ENCODE results near the gene SLC49A3. TPM values are rescaled to one million over a fixed set of nuclear protein-coding genes. Genes with fewer than 3 reads are reported as not detected.

SLC49A3 gene
- total RNA-seq, 1 experiment from 2014 or later = 5.5 TPM

DNA sequence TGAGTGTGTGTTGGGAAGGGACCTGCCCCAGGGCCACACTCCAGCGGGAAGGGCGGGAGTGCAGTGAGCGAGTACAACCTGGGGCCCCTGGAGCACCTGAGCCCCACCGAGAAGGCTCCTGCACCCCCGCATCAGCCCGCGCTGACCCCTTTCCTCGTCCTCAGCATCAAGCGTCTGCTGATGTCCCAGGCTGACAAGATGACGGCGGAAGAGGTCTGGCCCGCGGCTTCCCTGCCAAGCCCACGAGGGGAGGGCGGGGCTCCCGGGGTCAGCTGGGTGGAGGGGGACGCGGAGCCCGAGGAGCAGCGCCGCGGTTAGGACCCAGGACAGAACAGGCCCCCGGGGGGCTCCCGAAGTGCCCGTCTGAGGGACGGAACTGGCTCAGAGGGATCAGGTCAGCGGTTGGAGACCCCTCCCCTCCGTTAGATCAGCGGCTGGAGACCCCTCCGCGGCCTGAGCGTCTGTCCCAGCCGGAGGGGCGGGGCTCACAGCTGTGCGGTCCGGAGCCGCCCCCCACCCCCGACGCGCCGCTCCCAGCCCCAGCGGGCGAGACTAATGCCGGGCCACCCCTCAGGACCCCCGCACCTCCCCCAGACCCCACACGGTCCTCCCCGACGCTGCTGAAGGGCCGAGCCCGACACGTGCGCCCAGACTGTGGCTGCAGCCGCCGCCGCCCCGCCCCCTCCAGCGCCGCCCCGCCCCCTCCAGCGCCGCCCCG is 7.9 kb downstream of the SLC49A3 start:
- H4K20me1 ChIP-seq (ENCODE audit: insufficient read depth) = no peaks in the 10 kb centered on the region
- no peaks in the 10 kb centered on the region for H3K36me3 ChIP-seq (ENCODE audit: control insufficient read depth in 1 of 2, insufficient read depth in 2 of 2, low read length in 2 of 2)
- intact Hi-C loops (cut with micrococcal nuclease) = no loop called here
- RAD21 ChIA-PET (ENCODE audit: low non-redundant PET in 1 of 2, low total read pairs in 2 of 2, uncharacterized antibody in 2 of 2, unreplicated experiment in 2 of 2) = no interaction called here
- CTCF ChIA-PET = no interaction called here
- DNase-seq (ENCODE audit: low read depth, low spot score) (no peak), ATAC-seq (no peak)
- BruUV-seq (replicated peaks) = no TSS peak
- no peaks in the 10 kb centered on the region for H3K79me2 ChIP-seq (ENCODE audit: insufficient read depth, low read length)
- H3K4me3 ChIP-seq (replicated peaks in 1 of 2; ENCODE audit: low read depth in 1 of 2, low read length in 2 of 2) = no peak overlapping the region
- no peak for TF ChIP-seq POLR2AphosphoS5 (IDR thresholded peaks at IDR 0.05; ENCODE audit: low read depth, low read length)
- TF ChIP-seq, protein P1, sequence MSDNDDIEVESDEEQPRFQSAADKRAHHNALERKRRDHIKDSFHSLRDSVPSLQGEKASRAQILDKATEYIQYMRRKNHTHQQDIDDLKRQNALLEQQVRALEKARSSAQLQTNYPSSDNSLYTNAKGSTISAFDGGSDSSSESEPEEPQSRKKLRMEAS (IDR thresholded peaks at IDR 0.05) = no peak
- TF ChIP-seq TCF7L2 (IDR thresholded peaks at IDR 0.05; ENCODE audit: borderline replicate concordance, extremely low read depth, insufficient read depth, insufficient read length) = no peak
- no peak for TF ChIP-seq ZFX (IDR thresholded peaks at IDR 0.05)
- no peak for TF ChIP-seq SRF (IDR thresholded peaks at IDR 0.05; ENCODE audit: low read depth)
- TF ChIP-seq ELF1 (IDR thresholded peaks at IDR 0.05; ENCODE audit: borderline replicate concordance, low read depth) = no peak
- TF ChIP-seq, protein P2, sequence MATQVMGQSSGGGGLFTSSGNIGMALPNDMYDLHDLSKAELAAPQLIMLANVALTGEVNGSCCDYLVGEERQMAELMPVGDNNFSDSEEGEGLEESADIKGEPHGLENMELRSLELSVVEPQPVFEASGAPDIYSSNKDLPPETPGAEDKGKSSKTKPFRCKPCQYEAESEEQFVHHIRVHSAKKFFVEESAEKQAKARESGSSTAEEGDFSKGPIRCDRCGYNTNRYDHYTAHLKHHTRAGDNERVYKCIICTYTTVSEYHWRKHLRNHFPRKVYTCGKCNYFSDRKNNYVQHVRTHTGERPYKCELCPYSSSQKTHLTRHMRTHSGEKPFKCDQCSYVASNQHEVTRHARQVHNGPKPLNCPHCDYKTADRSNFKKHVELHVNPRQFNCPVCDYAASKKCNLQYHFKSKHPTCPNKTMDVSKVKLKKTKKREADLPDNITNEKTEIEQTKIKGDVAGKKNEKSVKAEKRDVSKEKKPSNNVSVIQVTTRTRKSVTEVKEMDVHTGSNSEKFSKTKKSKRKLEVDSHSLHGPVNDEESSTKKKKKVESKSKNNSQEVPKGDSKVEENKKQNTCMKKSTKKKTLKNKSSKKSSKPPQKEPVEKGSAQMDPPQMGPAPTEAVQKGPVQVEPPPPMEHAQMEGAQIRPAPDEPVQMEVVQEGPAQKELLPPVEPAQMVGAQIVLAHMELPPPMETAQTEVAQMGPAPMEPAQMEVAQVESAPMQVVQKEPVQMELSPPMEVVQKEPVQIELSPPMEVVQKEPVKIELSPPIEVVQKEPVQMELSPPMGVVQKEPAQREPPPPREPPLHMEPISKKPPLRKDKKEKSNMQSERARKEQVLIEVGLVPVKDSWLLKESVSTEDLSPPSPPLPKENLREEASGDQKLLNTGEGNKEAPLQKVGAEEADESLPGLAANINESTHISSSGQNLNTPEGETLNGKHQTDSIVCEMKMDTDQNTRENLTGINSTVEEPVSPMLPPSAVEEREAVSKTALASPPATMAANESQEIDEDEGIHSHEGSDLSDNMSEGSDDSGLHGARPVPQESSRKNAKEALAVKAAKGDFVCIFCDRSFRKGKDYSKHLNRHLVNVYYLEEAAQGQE (IDR thresholded peaks at IDR 0.05; ENCODE audit: low read depth) = no peak
- TF ChIP-seq JUND (IDR thresholded peaks at IDR 0.05) = no peak
- TF ChIP-seq SP1 (IDR thresholded peaks at IDR 0.05; ENCODE audit: low read depth) = no peak
- POLR2A ChIA-PET = no interaction called here
- no peak overlapping the region for H2AFZ ChIP-seq (ENCODE audit: low read depth, low read length, poor library complexity, severe bottlenecking)
- peaks cover 17 to 48% of the 10 kb centered on the region in 2 experiments; a peak in 3 of 4 replicates for H3K4me1 ChIP-seq (ENCODE audit: control insufficient read depth in 1 of 2, insufficient read depth in 2 of 2, low read length in 2 of 2)
- H3K9ac ChIP-seq (ENCODE audit: low read length) = no peak overlapping the region
- no peak overlapping the region; the same call in 1 of the 2 replicates for H3K27ac ChIP-seq (ENCODE audit: low read depth, low read length)
- no peaks in the 10 kb centered on the region for H3K27me3 ChIP-seq (ENCODE audit: insufficient read depth, low read length)
- no peaks in the 10 kb centered on the region for H3K9me2 ChIP-seq (ENCODE audit: insufficient read depth)
- H3K4me2 ChIP-seq (ENCODE audit: low read length) = no peak overlapping the region
- no peaks in the 10 kb centered on the region for H3K9me3 ChIP-seq (ENCODE audit: control insufficient read depth in 1 of 2, insufficient read depth in 1 of 2, low read depth in 1 of 2, low read length in 2 of 2)

All from HCT116 (cell line).